Lower leg skin (tissue), 3 donors: ENCODE measurements around the gene HCAR1.

ENCODE experiments used
- POLR2A ChIP-seq, 2 donors: fragments of 450-650 bp; IDR thresholded peaks; one replicate each; pipeline ENCODE4 v1.6.1; 2016 to 2017; ENCODE audit warnings: antibody characterized with exemption in 2 of 2, mild to moderate bottlenecking in 1 of 2, moderate library complexity in 1 of 2
- TF ChIP-seq, protein P1 (sequence below), 3 donors: fragments of 450-650 bp; IDR thresholded peaks; one replicate each; pipeline ENCODE4 v1.5.1; 2016; ENCODE audit warnings: antibody characterized with exemption in 3 of 3, mild to moderate bottlenecking in 3 of 3, moderate library complexity in 2 of 3

DNA sequence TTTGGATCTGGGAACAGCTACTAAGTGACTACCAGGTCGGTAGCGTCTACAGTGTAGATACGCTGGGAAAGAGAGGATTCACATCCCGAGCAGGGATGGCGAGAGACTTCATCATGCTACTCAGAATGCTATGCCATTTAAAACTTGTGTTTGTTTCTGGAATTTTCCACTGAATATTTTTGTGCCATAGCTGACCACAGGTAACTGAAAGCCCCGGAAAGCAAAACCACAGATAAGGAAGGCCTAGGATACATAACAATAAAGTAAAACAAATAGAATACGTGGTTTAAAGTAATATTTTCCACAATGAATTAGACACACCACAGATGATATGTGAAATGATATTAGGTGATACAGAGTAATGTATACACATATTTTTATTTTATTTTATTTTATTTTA is 7.9 kb upstream of the HCAR1 start:
- TF ChIP-seq POLR2A (IDR thresholded peaks at IDR 0.05) = no peak
- TF ChIP-seq, protein P1, sequence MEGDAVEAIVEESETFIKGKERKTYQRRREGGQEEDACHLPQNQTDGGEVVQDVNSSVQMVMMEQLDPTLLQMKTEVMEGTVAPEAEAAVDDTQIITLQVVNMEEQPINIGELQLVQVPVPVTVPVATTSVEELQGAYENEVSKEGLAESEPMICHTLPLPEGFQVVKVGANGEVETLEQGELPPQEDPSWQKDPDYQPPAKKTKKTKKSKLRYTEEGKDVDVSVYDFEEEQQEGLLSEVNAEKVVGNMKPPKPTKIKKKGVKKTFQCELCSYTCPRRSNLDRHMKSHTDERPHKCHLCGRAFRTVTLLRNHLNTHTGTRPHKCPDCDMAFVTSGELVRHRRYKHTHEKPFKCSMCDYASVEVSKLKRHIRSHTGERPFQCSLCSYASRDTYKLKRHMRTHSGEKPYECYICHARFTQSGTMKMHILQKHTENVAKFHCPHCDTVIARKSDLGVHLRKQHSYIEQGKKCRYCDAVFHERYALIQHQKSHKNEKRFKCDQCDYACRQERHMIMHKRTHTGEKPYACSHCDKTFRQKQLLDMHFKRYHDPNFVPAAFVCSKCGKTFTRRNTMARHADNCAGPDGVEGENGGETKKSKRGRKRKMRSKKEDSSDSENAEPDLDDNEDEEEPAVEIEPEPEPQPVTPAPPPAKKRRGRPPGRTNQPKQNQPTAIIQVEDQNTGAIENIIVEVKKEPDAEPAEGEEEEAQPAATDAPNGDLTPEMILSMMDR (IDR thresholded peaks at IDR 0.05) = no peak
